Lower lobe of right lung (tissue), 2 donors: ENCODE data around the gene C16orf74. TPM values are rescaled to one million over a fixed set of nuclear protein-coding genes. Genes with fewer than 3 reads are reported as not detected.

Experiments used
- ATAC-seq, 2 donors: fragments of 200-7000 bp; cut with Tn5 transposase; one replicate each; pipeline ENCODE4 v1.9.1; 2020 to 2022; ENCODE audit warnings: mild to moderate bottlenecking in 2 of 2, moderate library complexity in 2 of 2
- DNase-seq: peaks from one replicate; pipeline ENCODE4 v3.0.0-alpha.2; 2020
- H3K27ac ChIP-seq: fragments of 200-600 bp; one replicate; pipeline ENCODE4 v1.8.0; 2022
- H3K27me3 ChIP-seq: fragments of 200-600 bp; one replicate; pipeline ENCODE4 v1.8.0; 2022; ENCODE audit warnings: low read depth
- H3K36me3 ChIP-seq: fragments of 200-600 bp; one replicate; pipeline ENCODE4 v1.8.0; 2022; ENCODE audit warnings: mild to moderate bottlenecking
- H3K4me1 ChIP-seq: fragments of 200-600 bp; one replicate; pipeline ENCODE4 v1.8.0; 2022
- H3K4me3 ChIP-seq: fragments of 200-600 bp; one replicate; pipeline ENCODE4 v1.8.0; 2022; ENCODE audit warnings: mild to moderate bottlenecking
- H3K9me3 ChIP-seq: fragments of 200-600 bp; one replicate; pipeline ENCODE4 v1.8.0; 2022
- intact Hi-C: fragments of 100-400 bp; cut with DNase I; formaldehyde crosslinking; loops from one replicate; pipeline ENCODE4 v1.11.0; 2022
- total RNA-seq: library from RNA; stranded (reverse); fragmentation: NEBNext Ultra II Directional; extraction: Animal tissue kit (Norgen Biotek cat#: 25700); gene quantifications from one replicate; pipeline ENCODE4 v1.2.1, GENCODE V29; 2021
- TF ChIP-seq, protein P1 (sequence below): fragments of 200-600 bp; IDR thresholded peaks from one replicate; pipeline ENCODE4 v1.8.0; 2022; ENCODE audit warnings: antibody characterized with exemption, mild to moderate bottlenecking
- donor health status: DM: no; HTN: yes; CAD: no; lungs with severe emphysema.

Gene C16orf74
- total RNA-seq, 1 donor from 2014 or later, result 1.5 TPM

GRCh38 chr16:85712801-85713200 lies 38.1 kb downstream of the C16orf74 start:
- no peak for ATAC-seq

DNA sequence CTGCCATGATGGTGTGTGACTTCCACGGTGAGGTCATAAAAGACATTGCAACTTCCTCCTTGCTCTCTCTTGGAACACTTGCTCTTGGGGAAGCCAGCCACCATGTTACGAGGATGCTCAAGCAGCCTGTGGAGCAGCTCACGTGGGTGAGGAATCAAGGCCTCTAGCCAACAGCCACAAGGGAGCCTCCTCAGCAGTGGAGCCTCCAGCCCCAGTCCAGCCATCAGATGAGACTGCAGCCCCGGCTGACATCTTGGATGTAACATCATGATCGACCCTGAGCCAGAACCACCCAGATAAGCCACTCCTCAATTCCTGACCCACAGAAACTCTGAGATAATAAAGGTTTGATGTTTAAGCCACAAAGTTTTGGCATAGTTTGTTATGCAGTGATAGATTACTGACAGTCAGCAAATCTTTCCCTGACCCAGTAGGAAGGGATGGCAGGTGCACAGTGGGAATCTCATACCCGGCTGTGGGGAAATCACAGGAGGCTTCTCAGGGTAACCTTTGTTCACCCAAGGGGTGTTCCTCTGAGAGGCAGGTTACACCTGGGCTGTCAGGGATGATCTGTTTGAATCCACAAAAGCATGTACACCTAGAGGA lies 38.8 kb downstream of the C16orf74 start:
- DNase-seq (no peak), ATAC-seq (no peak)
- Histone ChIP-seq H3K27me3 (peaks cover 3% of the 10 kb centered on the region), H3K9me3 (no peaks in the 10 kb centered on the region), H3K27ac (no peak overlapping the region), H3K4me1 (peaks cover 6% of the 10 kb centered on the region), H3K4me3 (no peak overlapping the region), H3K36me3 (no peaks in the 10 kb centered on the region)
- TF ChIP-seq, protein P1, sequence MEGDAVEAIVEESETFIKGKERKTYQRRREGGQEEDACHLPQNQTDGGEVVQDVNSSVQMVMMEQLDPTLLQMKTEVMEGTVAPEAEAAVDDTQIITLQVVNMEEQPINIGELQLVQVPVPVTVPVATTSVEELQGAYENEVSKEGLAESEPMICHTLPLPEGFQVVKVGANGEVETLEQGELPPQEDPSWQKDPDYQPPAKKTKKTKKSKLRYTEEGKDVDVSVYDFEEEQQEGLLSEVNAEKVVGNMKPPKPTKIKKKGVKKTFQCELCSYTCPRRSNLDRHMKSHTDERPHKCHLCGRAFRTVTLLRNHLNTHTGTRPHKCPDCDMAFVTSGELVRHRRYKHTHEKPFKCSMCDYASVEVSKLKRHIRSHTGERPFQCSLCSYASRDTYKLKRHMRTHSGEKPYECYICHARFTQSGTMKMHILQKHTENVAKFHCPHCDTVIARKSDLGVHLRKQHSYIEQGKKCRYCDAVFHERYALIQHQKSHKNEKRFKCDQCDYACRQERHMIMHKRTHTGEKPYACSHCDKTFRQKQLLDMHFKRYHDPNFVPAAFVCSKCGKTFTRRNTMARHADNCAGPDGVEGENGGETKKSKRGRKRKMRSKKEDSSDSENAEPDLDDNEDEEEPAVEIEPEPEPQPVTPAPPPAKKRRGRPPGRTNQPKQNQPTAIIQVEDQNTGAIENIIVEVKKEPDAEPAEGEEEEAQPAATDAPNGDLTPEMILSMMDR, result no peak
- intact Hi-C loops, result no loop called here

More at GRCh38 chr16:85712801-85713200, 38.1 kb downstream of the C16orf74 start:
- Histone ChIP-seq H3K27me3 (peaks cover 4% of the 10 kb centered on the region), H3K36me3 (no peaks in the 10 kb centered on the region), H3K4me1 (peaks cover 9% of the 10 kb centered on the region), H3K4me3 (no peak overlapping the region), H3K27ac (no peak overlapping the region), H3K9me3 (no peaks in the 10 kb centered on the region)
- TF ChIP-seq, protein P1, result no peak
- intact Hi-C loops, result no loop called here
- DNase-seq, result no peak

- ATAC-seq, result no peak
- Histone ChIP-seq H3K36me3 (no peaks in the 10 kb centered on the region), H3K27ac (no peak overlapping the region), H3K27me3 (no peaks in the 10 kb centered on the region), H3K9me3 (no peaks in the 10 kb centered on the region), H3K4me3 (no peak overlapping the region), H3K4me1 (peaks cover 3% of the 10 kb centered on the region)
- no peak for DNase-seq
- TF ChIP-seq, protein P1, result no peak
- intact Hi-C loops, result no loop called here
These were observed 40.2 kb downstream of the C16orf74 start for GRCh38 chr16:85710732-85711131.

DNA sequence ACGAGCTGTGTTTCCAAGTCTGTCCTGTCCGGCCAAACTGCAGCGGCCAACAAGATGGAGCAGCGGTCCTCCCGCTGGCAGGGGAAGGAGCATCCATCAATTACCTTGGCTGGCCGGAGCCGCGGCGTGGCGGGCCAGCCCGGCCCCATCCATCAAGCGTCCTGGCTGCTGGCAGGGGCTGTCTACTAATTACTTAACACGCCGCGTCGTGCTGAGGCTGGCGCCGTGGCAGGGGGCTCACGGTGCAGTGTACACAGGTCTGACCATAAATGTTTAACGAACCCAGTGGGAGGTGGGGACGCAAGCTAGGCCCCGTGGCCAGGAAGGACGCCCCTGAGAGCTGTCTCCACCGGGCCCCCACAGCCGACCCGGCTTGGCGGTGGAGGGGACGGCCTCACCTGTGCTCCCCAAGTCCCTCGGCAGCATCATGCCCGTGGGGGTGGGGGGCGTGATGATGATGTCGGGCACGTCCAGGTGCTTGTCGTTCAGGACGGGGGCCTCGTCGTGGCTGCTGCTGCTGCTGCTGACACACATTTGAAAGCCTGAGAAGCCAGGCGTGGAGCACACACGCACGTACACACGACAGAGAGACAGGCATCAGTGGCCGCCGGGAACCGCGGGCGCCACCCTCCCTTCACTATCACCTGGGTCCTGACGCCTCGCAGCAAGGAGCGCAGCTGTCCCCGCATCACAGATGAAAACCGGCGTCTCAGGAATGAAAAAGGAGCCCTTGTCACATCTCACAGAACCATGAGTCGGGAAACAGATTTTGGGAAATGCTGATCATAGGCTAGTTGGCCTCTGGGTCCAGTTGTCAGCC lies 40.9 kb downstream of the C16orf74 start:
- ATAC-seq (no peak), DNase-seq (no peak)
- TF ChIP-seq, protein P1, result no peak
- Histone ChIP-seq H3K36me3 (no peaks in the 10 kb centered on the region), H3K4me1 (no peaks in the 10 kb centered on the region), H3K27ac (no peak overlapping the region), H3K27me3 (no peaks in the 10 kb centered on the region), H3K9me3 (no peaks in the 10 kb centered on the region), H3K4me3 (no peak overlapping the region)
- intact Hi-C loops, result no loop called here

- Histone ChIP-seq H3K27me3 (no peaks in the 10 kb centered on the region), H3K36me3 (no peaks in the 10 kb centered on the region), H3K4me3 (no peak overlapping the region), H3K4me1 (no peaks in the 10 kb centered on the region), H3K9me3 (no peaks in the 10 kb centered on the region), H3K27ac (no peak overlapping the region)
- TF ChIP-seq, protein P1, result no peak
- intact Hi-C loops, result no loop called here
- DNase-seq (no peak), ATAC-seq (no peak)
These were observed 42.6 kb downstream of the C16orf74 start for GRCh38 chr16:85708338-85708737.
